Endodermal cell (in vitro differentiated cells): ENCODE results near the gene MRAS. TPM values are rescaled to one million over a fixed set of nuclear protein-coding genes. Genes with fewer than 3 reads are reported as not detected.

Experiments
- DNase-seq: peaks from one replicate; pipeline ENCODE4 v3.0.0-alpha.2; 2017
- H3K27ac ChIP-seq: 2 replicates; pipeline ENCODE4 v1.5.1; 2013; ENCODE audit warnings: mild to moderate bottlenecking, low read depth, low read length, moderate library complexity
- H3K27me3 ChIP-seq: 2 replicates; pipeline ENCODE4 v1.6.1; 2013; ENCODE audit warnings: mild to moderate bottlenecking, low read length, moderate library complexity; ENCODE audit not compliant: insufficient read depth, control insufficient read depth, poor library complexity, severe bottlenecking
- H3K36me3 ChIP-seq: 2 replicates; pipeline ENCODE4 v1.7.0; 2013; ENCODE audit warnings: mild to moderate bottlenecking, low read length, moderate library complexity; ENCODE audit not compliant: control insufficient read depth, insufficient read depth
- H3K4me1 ChIP-seq: one replicate; pipeline ENCODE4 v1.7.0; 2013; ENCODE audit warnings: low read length; ENCODE audit not compliant: control insufficient read depth, insufficient read depth
- H3K4me3 ChIP-seq: 2 replicates; pipeline ENCODE4 v1.5.1; 2013; ENCODE audit warnings: mild to moderate bottlenecking, low read length, moderate library complexity
- H3K9ac ChIP-seq: 2 replicates; pipeline ENCODE4 v1.6.1; 2013; ENCODE audit warnings: mild to moderate bottlenecking, low read length, moderate library complexity; ENCODE audit not compliant: poor library complexity, severe bottlenecking; ENCODE audit errors: extremely low read depth
- H3K9me3 ChIP-seq: 2 replicates; pipeline ENCODE4 v1.6.1; 2013; ENCODE audit warnings: mild to moderate bottlenecking, low read length, moderate library complexity; ENCODE audit not compliant: control insufficient read depth
- H3K27ac Mint-ChIP-seq: 2 replicates; pipeline ENCODE4 v1.8.0; 2020; ENCODE audit warnings: mixed read lengths
- H3K27me3 Mint-ChIP-seq: 2 replicates; pipeline ENCODE4 v1.8.0; 2021; ENCODE audit warnings: mild to moderate bottlenecking, mixed read lengths; ENCODE audit not compliant: insufficient read depth
- H3K36me3 Mint-ChIP-seq: 2 replicates; pipeline ENCODE4 v1.8.0; 2020; ENCODE audit warnings: low read depth, mixed read lengths
- H3K4me1 Mint-ChIP-seq: 2 replicates; pipeline ENCODE4 v1.8.0; 2020; ENCODE audit warnings: mixed read lengths
- H3K4me3 Mint-ChIP-seq: 2 replicates; pipeline ENCODE4 v1.8.0; 2020; ENCODE audit warnings: mild to moderate bottlenecking, moderate library complexity, mixed read lengths
- H3K9me3 Mint-ChIP-seq: 2 replicates; pipeline ENCODE4 v1.8.0; 2020; ENCODE audit warnings: mild to moderate bottlenecking, mixed read lengths
- WGBS, 2 experiments: methylation state at CpG; one replicate each; pipeline versions ENCODE4 v1.1.5 to v1.1.7; 2013; ENCODE audit warnings: missing lambda C conversion rate in 2 of 2, mixed read lengths in 1 of 2; ENCODE audit not compliant: insufficient coverage in 1 of 2, insufficient read length in 1 of 2; 5-methylcytosine and 5-hydroxymethylcytosine counted together
- total RNA-seq, 2 donors: library from RNA; stranded (reverse); fragmentation: NEBNext Ultra II Directional in 1 of 2; extraction: Animal tissue kit (Norgen Biotek cat#: 25700) in 1 of 2; gene quantifications; 2 replicates in 1 of 2; 3 replicates in 1 of 2; pipeline ENCODE4 v1.2.1, GENCODE V29; 2021
- TF ChIP-seq, protein P1 (sequence below): fragments of 200-600 bp; sonication (generic); conservative IDR thresholded peaks from 2 replicates; pipeline ENCODE4 v1.5.0; 2021; ENCODE audit warnings: antibody characterized with exemption, mild to moderate bottlenecking

Gene MRAS
- total RNA-seq, 2 donors from 2014 or later, result 12.8 to 16.1 TPM

DNA sequence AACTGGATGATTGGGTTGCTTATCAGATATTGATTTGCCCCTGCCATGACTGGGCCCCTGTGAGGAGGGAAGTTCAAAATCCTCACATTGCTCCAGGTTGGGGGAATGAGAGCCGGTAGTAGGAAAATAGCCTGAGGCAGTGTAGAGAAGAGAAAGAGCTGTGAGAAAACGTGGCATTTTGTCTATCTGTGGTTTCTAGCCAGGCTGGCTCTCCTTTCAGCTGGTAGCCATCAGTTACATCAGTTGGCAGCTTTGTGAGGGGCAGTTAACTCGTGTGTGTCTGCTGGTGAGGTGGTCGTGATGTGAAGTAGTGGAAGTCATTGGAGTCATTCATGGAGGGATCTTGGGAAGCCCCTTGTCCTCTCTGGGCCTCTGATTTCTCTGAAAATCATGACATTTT is 91.3 kb downstream of the MRAS start:
- H3K9me3 ChIP-seq, result no peaks in the 10 kb centered on the region
- peak; percentile 30 for DNase-seq
- no peak overlapping the region for H3K27ac ChIP-seq
- TF ChIP-seq, protein P1, sequence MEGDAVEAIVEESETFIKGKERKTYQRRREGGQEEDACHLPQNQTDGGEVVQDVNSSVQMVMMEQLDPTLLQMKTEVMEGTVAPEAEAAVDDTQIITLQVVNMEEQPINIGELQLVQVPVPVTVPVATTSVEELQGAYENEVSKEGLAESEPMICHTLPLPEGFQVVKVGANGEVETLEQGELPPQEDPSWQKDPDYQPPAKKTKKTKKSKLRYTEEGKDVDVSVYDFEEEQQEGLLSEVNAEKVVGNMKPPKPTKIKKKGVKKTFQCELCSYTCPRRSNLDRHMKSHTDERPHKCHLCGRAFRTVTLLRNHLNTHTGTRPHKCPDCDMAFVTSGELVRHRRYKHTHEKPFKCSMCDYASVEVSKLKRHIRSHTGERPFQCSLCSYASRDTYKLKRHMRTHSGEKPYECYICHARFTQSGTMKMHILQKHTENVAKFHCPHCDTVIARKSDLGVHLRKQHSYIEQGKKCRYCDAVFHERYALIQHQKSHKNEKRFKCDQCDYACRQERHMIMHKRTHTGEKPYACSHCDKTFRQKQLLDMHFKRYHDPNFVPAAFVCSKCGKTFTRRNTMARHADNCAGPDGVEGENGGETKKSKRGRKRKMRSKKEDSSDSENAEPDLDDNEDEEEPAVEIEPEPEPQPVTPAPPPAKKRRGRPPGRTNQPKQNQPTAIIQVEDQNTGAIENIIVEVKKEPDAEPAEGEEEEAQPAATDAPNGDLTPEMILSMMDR, result no peak
- Mint-ChIP-seq H3K36me3 (no peaks in the 10 kb centered on the region), H3K27ac (no peak overlapping the region), H3K4me3 (no peak overlapping the region), H3K27me3 (peaks cover 23% of the 10 kb centered on the region), H3K9me3 (no peaks in the 10 kb centered on the region), H3K4me1 (peaks cover 41% of the 10 kb centered on the region)
- 81 to 88% methylated on average over 1 to 4 of the region's 4 CpGs for WGBS, 2 experiments
- H3K27me3 ChIP-seq, result peaks cover 26% of the 10 kb centered on the region
- peaks cover 7% of the 10 kb centered on the region for H3K4me1 ChIP-seq
- H3K4me3 ChIP-seq, result no peak overlapping the region
- no peak overlapping the region for H3K9ac ChIP-seq
- H3K36me3 ChIP-seq, result no peaks in the 10 kb centered on the region

DNA sequence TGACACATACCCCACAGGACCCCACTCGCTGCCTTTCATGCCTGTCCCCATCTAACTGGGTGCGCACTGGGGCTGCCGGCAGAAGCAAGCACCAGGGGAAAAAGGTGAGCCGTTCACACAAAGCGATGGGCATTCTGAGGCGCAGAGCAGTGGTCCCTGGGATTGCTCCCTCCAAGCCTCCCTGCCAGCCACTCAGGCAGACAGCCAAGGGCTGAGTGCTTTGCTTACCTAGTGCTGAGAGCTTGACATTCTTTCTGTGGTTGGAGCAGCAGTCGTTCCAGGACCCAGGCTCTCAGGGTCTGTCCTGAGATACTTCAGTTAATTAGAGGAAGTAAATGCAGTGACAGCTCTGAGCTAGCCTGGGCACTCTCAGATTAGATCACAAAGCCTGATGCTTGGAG is 91.7 kb downstream of the MRAS start:
- Mint-ChIP-seq H3K4me3 (no peak overlapping the region), H3K27ac (no peak overlapping the region), H3K36me3 (no peaks in the 10 kb centered on the region), H3K27me3 (peaks cover 21% of the 10 kb centered on the region), H3K4me1 (peaks cover 41% of the 10 kb centered on the region), H3K9me3 (no peaks in the 10 kb centered on the region)
- Histone ChIP-seq H3K4me1 (peaks cover 7% of the 10 kb centered on the region), H3K4me3 (no peak overlapping the region), H3K27ac (no peak overlapping the region), H3K9me3 (no peaks in the 10 kb centered on the region), H3K9ac (no peak overlapping the region), H3K27me3 (peaks cover 21% of the 10 kb centered on the region), H3K36me3 (no peaks in the 10 kb centered on the region)
- TF ChIP-seq, protein P1, result no peak
- 77 to 88% methylated on average over 3 to 7 of the region's 7 CpGs for WGBS, 2 experiments
- DNase-seq, result peak; percentile 66

DNA sequence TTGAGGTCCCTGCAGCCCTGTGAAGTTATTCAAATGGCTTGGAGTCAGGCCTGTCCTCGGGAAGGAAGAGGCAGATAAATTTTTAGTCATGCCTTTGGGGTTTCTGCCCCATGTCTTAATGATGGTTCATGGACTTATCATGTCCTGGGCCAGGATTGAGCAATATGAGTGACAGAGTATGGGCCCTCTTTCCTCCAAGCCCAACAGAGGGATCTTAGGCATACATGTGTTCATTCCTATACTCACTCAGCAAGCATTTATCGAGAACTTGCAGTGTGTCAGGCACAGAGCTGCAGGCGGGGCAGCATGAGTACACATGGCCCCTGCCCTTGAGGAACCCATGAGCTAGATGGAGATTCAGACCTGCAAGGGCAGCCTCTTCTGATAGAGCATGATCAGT is 92.2 kb downstream of the MRAS start:
- no peak overlapping the region for H3K4me3 ChIP-seq
- H3K4me1 Mint-ChIP-seq, result peaks cover 41% of the 10 kb centered on the region
- 79 to 89% methylated on average over 2 to 3 of the region's 3 CpGs for WGBS, 2 experiments
- H3K27me3 Mint-ChIP-seq, result peaks cover 16% of the 10 kb centered on the region
- no peak for DNase-seq
- H3K4me3 Mint-ChIP-seq, result no peak overlapping the region
- H3K27ac Mint-ChIP-seq, result no peak overlapping the region
- no peaks in the 10 kb centered on the region for H3K36me3 Mint-ChIP-seq
- no peak overlapping the region for H3K9ac ChIP-seq
- no peaks in the 10 kb centered on the region for H3K36me3 ChIP-seq
- H3K9me3 ChIP-seq, result no peaks in the 10 kb centered on the region
- TF ChIP-seq, protein P1, result no peak
- no peaks in the 10 kb centered on the region for H3K9me3 Mint-ChIP-seq
- H3K27me3 ChIP-seq, result peaks cover 17% of the 10 kb centered on the region
- H3K4me1 ChIP-seq, result peaks cover 7% of the 10 kb centered on the region
- no peak overlapping the region for H3K27ac ChIP-seq
